GM18951 (cell line): Measurements from ENCODE around the gene WASHC2C.
"Not testable (repeated sequence)": the region's sequence is repeated elsewhere in the genome, so short reads cannot be mapped to it uniquely, and the experiment has no call there.

ENCODE experiments used
- POLR2A ChIP-seq: IDR thresholded peaks from 4 replicates; pipeline ENCODE4 v1.6.1; 2011; ENCODE audit warnings: mild to moderate bottlenecking; ENCODE audit not compliant: insufficient read length, insufficient read depth; ENCODE audit errors: extremely low read depth
- in situ Hi-C: fragments of 300-500 bp; cut with MboI; formaldehyde crosslinking; loops from one replicate; pipeline ENCODE4 v1.12.0; 2022; ENCODE audit warnings: low sequenced_read_pairs, mixed read lengths, inconsistent platforms; ENCODE audit not compliant: unreplicated experiment

Gene WASHC2C

GRCh38 chr10:45817130-45817859, 90.2 kb downstream of the WASHC2C start:
- in situ Hi-C loops: no loop called here
- no peak for TF ChIP-seq POLR2A

- TF ChIP-seq POLR2A: no peak
- in situ Hi-C loops: no loop called here
Observed at GRCh38 chr10:45817912-45818311, 90.8 kb downstream of the WASHC2C start.

GRCh38 chr10:45819552-45819951, 92.5 kb downstream of the WASHC2C start:
- in situ Hi-C loops: no loop called here
- TF ChIP-seq POLR2A: no peak

- in situ Hi-C loops: not testable (repeated sequence)
Observed at GRCh38 chr10:45820107-45820830, 93.2 kb downstream of the WASHC2C start.

GRCh38 chr10:45822918-45823317, 95.9 kb downstream of the WASHC2C start:
- in situ Hi-C loops: not testable (repeated sequence)
